OCI-LY1 (cell line): Measurements from ENCODE around the gene PTGES.

Source experiments
- H2AFZ ChIP-seq: fragments of 200-600 bp; sonication (generic), shearing (Covaris generic); 2 replicates; pipeline ENCODE4 v1.6.0; 2014; ENCODE audit warnings: antibody characterized with exemption, mild to moderate bottlenecking, low read length
- H3F3A ChIP-seq: fragments of 200-600 bp; sonication (generic), shearing (Covaris generic); 2 replicates; pipeline ENCODE4 v1.6.0; 2014; ENCODE audit warnings: mild to moderate bottlenecking, antibody characterized with exemption, low read length, moderate library complexity; ENCODE audit not compliant: insufficient read depth
- H3K27ac ChIP-seq: fragments of 200-600 bp; sonication (generic); 2 replicates; pipeline ENCODE4 v1.5.1; 2014; ENCODE audit warnings: low read length, mixed run types, mild to moderate bottlenecking, low read depth; ENCODE audit not compliant: poor library complexity, severe bottlenecking
- H3K27me3 ChIP-seq: fragments of 200-600 bp; sonication (generic); 2 replicates; pipeline ENCODE4 v1.6.0; 2014; ENCODE audit warnings: antibody characterized with exemption, mild to moderate bottlenecking, low read length, moderate library complexity; ENCODE audit not compliant: insufficient read depth
- H3K36me3 ChIP-seq: fragments of 200-600 bp; sonication (generic); 2 replicates; pipeline ENCODE4 v1.6.1; 2014; ENCODE audit warnings: mild to moderate bottlenecking, antibody characterized with exemption, low read length, moderate library complexity, mixed read lengths; ENCODE audit not compliant: insufficient read depth
- H3K4me1 ChIP-seq: fragments of 200-600 bp; sonication (generic); 2 replicates; pipeline ENCODE4 v1.5.1; 2014; ENCODE audit warnings: mild to moderate bottlenecking, low read length, moderate library complexity; ENCODE audit not compliant: insufficient read depth, severe bottlenecking
- H3K4me2 ChIP-seq: fragments of 200-600 bp; sonication (generic), shearing (Covaris generic); 2 replicates; pipeline ENCODE4 v1.6.1; 2014; ENCODE audit warnings: low read length
- H3K4me3 ChIP-seq: fragments of 200-600 bp; sonication (generic); 2 replicates; pipeline ENCODE4 v1.5.1; 2014; ENCODE audit warnings: low read length, low read depth, mild to moderate bottlenecking, mixed read lengths; ENCODE audit not compliant: poor library complexity, severe bottlenecking
- H3K79me2 ChIP-seq: fragments of 200-600 bp; shearing (Covaris generic); 2 replicates; pipeline ENCODE4 v1.6.1; 2016; ENCODE audit warnings: mixed run types, low read length, mixed read lengths; ENCODE audit not compliant: insufficient read depth
- H3K9ac ChIP-seq: fragments of 200-600 bp; sonication (generic), shearing (Covaris generic); 2 replicates; pipeline ENCODE4 v1.6.1; 2014; ENCODE audit warnings: mild to moderate bottlenecking, low read length, mixed read lengths
- H3K9me2 ChIP-seq: fragments of 200-600 bp; sonication (generic), shearing (Covaris generic); 2 replicates; pipeline ENCODE4 v1.6.1; 2014; ENCODE audit warnings: low read depth, mild to moderate bottlenecking, low read length, mixed read lengths
- H3K9me3 ChIP-seq: fragments of 200-600 bp; shearing (Covaris generic); 2 replicates; pipeline ENCODE4 v1.6.1; 2014; ENCODE audit warnings: low read length, mixed read lengths
- H4K20me1 ChIP-seq: fragments of 200-600 bp; sonication (generic), shearing (Covaris generic); 2 replicates; pipeline ENCODE4 v1.6.0; 2016; ENCODE audit warnings: mild to moderate bottlenecking, low read length; ENCODE audit not compliant: insufficient read depth
- EZH2 ChIP-seq: fragments of 200-600 bp; sonication (generic), shearing (Covaris generic); IDR thresholded peaks from 2 replicates; pipeline ENCODE4 v1.8.0; 2017; ENCODE audit warnings: borderline replicate concordance, mixed run types, mild to moderate bottlenecking, antibody characterized with exemption, low read length, moderate library complexity, mixed read lengths
- TF ChIP-seq, protein P1 (sequence below): fragments of 200-600 bp; sonication (generic), shearing (Covaris generic); IDR thresholded peaks from 2 replicates; pipeline ENCODE4 v1.5.1; 2017; ENCODE audit warnings: mild to moderate bottlenecking, antibody characterized with exemption, low read length, moderate library complexity, mixed read lengths

PTGES gene

DNA sequence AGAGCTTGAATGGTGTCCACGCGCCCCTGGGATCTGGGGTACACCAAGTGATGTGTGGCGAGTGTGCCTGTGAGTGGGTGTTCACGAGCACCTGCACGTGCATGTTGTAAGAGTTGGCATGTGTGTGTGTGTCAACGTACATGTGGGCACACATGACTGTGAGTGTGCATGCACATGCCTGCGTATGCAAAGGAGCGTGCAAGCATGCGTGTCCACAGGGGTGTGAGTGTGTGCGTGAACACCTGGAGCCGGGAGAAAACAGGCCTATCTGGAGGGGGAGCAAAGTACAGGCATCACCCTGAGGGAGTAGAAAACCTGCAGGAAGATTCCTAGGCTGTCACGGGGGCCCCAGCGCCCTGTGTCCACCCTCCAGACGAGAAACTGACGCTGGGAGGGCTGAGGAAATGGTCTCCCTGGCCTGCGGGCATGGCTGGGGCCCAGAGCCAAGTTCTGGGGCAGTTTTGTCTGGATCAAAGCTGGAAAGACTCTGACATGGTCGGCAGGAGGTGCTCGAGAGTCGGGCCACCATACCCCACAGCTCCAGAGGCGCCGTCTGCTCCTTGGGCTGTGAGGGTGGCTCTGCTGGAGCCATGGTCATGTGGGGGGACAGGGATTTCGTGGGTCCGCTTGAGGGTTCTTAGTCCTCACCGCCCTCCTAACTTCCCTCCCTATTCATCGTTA lies 31.8 kb downstream of the PTGES start:
- Histone ChIP-seq H3K9me3 (no peaks in the 10 kb centered on the region), H3K9me2 (no peaks in the 10 kb centered on the region), H3K27ac (no peak overlapping the region), H3K4me3 (no peak overlapping the region), H3K27me3 (0 out of 2 replicates have a peak, but pooled peaks cover 4% of the 10 kb centered on the region), H3K4me1 (no peaks in the 10 kb centered on the region), H3K79me2 (no peaks in the 10 kb centered on the region), H3F3A (no peaks in the 10 kb centered on the region), H3K4me2 (no peak overlapping the region), H2AFZ (no peak overlapping the region), H3K9ac (no peak overlapping the region), H3K36me3 (no peaks in the 10 kb centered on the region), H4K20me1 (no peaks in the 10 kb centered on the region)
- no peak for TF ChIP-seq EZH2
- TF ChIP-seq, protein P1, sequence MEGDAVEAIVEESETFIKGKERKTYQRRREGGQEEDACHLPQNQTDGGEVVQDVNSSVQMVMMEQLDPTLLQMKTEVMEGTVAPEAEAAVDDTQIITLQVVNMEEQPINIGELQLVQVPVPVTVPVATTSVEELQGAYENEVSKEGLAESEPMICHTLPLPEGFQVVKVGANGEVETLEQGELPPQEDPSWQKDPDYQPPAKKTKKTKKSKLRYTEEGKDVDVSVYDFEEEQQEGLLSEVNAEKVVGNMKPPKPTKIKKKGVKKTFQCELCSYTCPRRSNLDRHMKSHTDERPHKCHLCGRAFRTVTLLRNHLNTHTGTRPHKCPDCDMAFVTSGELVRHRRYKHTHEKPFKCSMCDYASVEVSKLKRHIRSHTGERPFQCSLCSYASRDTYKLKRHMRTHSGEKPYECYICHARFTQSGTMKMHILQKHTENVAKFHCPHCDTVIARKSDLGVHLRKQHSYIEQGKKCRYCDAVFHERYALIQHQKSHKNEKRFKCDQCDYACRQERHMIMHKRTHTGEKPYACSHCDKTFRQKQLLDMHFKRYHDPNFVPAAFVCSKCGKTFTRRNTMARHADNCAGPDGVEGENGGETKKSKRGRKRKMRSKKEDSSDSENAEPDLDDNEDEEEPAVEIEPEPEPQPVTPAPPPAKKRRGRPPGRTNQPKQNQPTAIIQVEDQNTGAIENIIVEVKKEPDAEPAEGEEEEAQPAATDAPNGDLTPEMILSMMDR: peak; percentile 30; the same call in 1 of the 2 replicates

- H3K79me2 ChIP-seq: no peaks in the 10 kb centered on the region
- no peaks in the 10 kb centered on the region for H3K9me3 ChIP-seq
- no peaks in the 10 kb centered on the region for H3K9me2 ChIP-seq
- H3K9ac ChIP-seq: no peak overlapping the region
- H3K4me3 ChIP-seq: no peak overlapping the region
- no peaks in the 10 kb centered on the region for H4K20me1 ChIP-seq
- H3K4me1 ChIP-seq: no peaks in the 10 kb centered on the region
- no peak overlapping the region for H3K27ac ChIP-seq
- H2AFZ ChIP-seq: no peak overlapping the region
- H3F3A ChIP-seq: no peaks in the 10 kb centered on the region
- TF ChIP-seq, protein P1: peak; percentile 6; the same call in 1 of the 2 replicates
- no peak for TF ChIP-seq EZH2
- H3K4me2 ChIP-seq: no peak overlapping the region
- no peaks in the 10 kb centered on the region for H3K36me3 ChIP-seq
- H3K27me3 ChIP-seq: 0 out of 2 replicates have a peak, but pooled peaks cover 4% of the 10 kb centered on the region
Measured at GRCh38 chr9:129720181-129720864, 32.5 kb downstream of the PTGES start.

GRCh38 chr9:129719135-129719534 lies 33.7 kb downstream of the PTGES start:
- H3K4me3 ChIP-seq: no peak overlapping the region
- no peaks in the 10 kb centered on the region for H3F3A ChIP-seq
- H3K9me3 ChIP-seq: no peaks in the 10 kb centered on the region
- no peaks in the 10 kb centered on the region for H3K79me2 ChIP-seq
- no peaks in the 10 kb centered on the region for H3K36me3 ChIP-seq
- no peak overlapping the region for H2AFZ ChIP-seq
- no peaks in the 10 kb centered on the region for H3K9me2 ChIP-seq
- H3K27me3 ChIP-seq: 0 out of 2 replicates have a peak, but pooled peaks cover 4% of the 10 kb centered on the region
- H3K9ac ChIP-seq: no peak overlapping the region
- H3K4me2 ChIP-seq: no peak overlapping the region
- H3K4me1 ChIP-seq: no peaks in the 10 kb centered on the region
- TF ChIP-seq, protein P1: no peak
- TF ChIP-seq EZH2: no peak
- no peak overlapping the region for H3K27ac ChIP-seq
- no peaks in the 10 kb centered on the region for H4K20me1 ChIP-seq
